DMS 273 (cell line): ENCODE data around the gene ZSCAN9.

Experiments
- DNase-seq: peaks from one replicate; lab custom pipeline; 2025; ENCODE audit not compliant: unreplicated experiment; lab: John Stamatoyannopoulos, UW

The ZSCAN9 gene

DNA sequence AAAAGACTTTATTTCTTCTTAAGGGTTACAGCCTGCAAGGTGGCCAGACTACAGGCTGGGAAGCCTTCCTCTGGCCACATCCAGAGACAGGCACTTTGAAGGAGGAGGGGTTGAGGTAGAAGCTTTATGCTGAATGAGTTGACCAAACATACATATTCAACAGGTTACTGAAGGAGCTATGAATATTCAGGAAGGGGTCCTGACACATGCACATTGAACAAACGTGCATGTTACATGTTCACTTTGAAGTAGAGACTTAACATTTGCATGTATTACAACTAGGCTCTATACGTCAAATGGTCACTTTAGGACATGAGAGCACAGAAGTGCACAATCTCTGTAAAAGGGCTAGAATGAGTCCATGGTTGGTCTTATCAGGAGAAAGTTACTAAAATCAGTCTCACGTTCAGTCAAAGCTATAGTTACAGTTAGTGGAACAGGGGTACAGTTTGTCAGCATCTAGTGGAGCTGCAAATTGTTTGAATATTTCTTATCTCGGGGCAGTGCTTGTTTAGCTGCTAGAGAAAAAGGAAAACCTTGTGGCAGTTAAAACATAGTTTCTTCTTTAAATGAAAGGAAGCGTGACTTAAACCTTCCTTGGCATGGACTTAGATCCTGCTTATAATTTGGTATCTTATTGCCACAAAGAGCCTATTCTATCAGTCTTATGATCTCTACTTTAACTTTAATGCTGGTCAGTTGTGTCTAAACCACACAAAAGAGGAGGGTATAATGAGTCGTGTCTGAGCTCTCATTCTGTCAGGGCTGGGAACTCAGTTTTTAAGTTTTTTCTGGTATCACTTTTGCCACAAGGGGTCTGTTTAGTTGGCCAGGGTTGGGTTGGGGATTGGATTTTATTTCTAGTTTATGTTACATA is 4.6 kb upstream of the ZSCAN9 start:
- DNase-seq = no peak

GRCh38 chr6:28224131-28225055 is 682 bp upstream of the ZSCAN9 start:
- peak; percentile 29 for DNase-seq

DNA sequence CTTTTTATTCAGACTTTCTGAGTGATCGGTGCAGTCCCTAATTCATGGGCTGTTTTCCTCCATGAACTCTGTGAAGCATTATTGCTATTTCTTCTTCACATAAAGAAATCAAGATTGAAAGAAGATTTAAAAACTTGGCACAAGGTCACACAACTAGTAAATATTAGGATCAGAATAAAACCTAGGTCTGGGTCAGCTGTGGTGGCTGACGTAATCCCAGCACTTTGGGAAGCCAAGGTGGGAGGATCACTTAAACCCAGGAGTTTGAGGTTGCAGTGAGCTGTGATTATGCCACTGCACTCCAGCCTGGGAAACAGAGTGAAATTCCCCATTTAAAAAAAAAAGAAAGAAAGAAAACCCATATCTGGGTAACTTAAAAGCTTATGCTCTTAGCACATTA is 1.4 kb downstream of the ZSCAN9 start:
- no peak for DNase-seq

- DNase-seq = no peak
Measured at GRCh38 chr6:28232785-28233184, 7.7 kb downstream of the ZSCAN9 start.

GRCh38 chr6:28235912-28236452 is 10.9 kb downstream of the ZSCAN9 start:
- DNase-seq = no peak

- DNase-seq = no peak
Measured at GRCh38 chr6:28239636-28240035, 14.6 kb downstream of the ZSCAN9 start.

DNA sequence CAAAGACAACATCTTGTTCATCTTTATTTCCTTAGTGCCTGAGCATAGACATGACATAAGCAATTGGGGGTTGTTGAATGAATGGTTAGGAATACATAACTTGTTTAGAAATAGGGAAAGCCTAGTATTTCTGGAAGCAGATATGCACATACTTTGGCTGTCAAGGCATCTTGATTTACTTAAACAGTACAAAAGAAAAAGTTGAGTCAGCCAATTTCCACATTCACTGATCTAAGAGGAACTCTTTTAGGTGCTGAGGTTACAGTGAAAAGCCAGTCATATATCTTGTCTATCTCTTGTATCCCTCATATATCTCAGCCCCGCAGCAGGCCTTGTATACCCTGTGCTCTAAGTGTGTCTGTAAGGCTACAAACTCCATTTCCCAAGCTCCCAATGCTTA is 15.4 kb downstream of the ZSCAN9 start:
- DNase-seq = no peak

DNA sequence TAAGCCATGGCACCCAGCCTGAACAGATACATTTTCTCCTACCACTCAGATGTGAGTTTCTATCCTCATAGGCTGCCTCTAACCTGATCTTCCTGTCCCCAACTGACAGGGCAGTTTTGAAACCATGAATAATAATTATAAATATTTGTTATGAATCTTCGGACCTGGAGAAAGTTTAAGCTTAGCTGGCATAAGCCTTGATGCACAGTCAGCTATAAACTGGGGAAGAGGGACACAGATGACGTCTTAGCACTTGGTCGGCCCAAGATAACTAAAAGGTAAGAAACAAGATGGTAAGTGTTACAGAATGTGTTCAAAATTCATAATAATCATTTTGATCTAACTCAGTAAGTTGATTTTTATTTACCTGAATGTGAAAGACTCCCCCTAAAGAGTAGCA is 18.9 kb downstream of the ZSCAN9 start:
- DNase-seq = no peak

- no peak for DNase-seq
Measured at GRCh38 chr6:28245206-28245941, 20.3 kb downstream of the ZSCAN9 start.

GRCh38 chr6:28248916-28249315 is 23.8 kb downstream of the ZSCAN9 start:
- no peak for DNase-seq

- no peak for DNase-seq
Measured at GRCh38 chr6:28250747-28251146, 25.7 kb downstream of the ZSCAN9 start.

- peak; percentile 47 for DNase-seq
Measured at GRCh38 chr6:28251661-28252008, 26.6 kb downstream of the ZSCAN9 start.

- peak; percentile 96 for DNase-seq
Measured at GRCh38 chr6:28252009-28252975, 27.2 kb downstream of the ZSCAN9 start, which contains the start of gene ZKSCAN4. ZKSCAN4 (minus strand) TSS chr6:28252269; CDS start chr6:28251980, 289 bp downstream.

GRCh38 chr6:28254121-28254519 is 29.0 kb downstream of the ZSCAN9 start:
- no peak for DNase-seq

DNA sequence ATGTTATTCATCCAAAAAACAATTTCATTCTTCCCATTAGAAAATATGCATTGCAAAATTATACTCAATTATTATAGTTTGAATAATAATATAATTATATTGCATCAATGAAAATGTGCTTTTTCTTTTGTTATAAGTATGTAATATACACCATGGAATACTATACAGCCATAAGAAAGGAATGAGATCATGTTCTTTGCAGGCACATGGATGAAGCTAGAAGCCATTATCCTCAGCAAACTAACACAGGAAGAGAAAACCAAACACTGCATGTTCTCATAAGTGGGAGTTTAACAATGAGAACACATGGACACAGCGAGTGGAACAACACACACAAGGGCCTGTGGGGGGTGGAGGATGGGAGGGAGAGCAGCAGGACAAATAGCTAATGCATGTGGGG is 32.0 kb downstream of the ZSCAN9 start:
- no peak for DNase-seq

- no peak for DNase-seq
Measured at GRCh38 chr6:28258877-28259777, 34.1 kb downstream of the ZSCAN9 start, which contains the start of gene NKAPL. NKAPL (plus strand) TSS chr6:28259297; CDS start chr6:28259372, 75 bp downstream.

DNA sequence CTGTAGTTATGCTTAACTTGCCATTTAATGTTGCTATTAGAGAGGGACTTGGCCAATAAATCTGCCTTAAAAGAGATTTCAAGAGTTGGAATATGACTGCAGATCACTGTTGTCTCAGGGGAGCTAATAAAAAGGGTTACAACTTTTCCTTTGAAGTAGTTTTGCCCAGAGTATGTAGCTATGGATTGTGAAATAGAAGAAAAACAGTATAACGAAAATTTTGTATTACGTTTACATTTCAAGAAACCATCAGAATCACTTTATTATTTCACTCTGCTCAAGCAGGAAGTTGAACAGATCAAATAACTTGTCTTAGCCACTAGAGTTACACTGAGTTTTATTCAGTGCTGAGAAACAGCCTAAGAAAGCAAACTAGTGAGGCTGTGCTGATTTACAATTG is 38.8 kb downstream of the ZSCAN9 start:
- no peak for DNase-seq

DNA sequence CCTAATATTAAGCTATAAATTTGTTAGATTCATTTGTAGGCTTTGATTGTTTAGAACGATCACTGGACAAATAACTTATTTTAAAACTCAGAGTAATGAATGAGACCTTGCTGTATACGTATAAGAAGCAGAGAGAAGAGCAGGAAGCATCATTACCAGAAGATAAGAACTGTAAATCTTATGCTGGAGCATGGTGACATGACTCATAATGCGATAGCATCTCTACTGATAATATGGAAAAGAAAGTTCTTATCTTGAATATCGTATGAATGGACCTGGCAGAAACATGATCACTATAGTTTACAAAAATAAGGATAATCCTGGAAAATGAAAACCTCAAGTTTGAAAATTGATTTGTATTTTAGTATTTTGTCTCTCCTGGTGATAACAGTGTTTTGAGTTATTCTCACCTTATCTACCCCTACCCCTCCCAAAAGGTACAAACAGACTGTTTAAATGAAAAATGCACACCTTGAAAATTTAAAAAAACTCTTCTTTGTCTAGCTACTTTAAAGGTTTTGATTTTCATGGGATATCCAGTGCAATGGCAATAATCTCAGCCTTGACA is 39.8 kb downstream of the ZSCAN9 start:
- DNase-seq = no peak
